Tibial artery (tissue), 4 donors: ENCODE results near the gene ROBO2.

Source experiments
- DNase-seq, 2 donors: peaks; one replicate each; pipeline ENCODE4 v3.0.0-alpha.2; 2019
- H3K27ac ChIP-seq, 2 donors: fragments of 200-600 bp; sonication (generic) in 1 of 2; 1 replicate in 1 of 2; 2 replicates in 1 of 2; pipeline ENCODE4 v1.5.1; 2018 to 2019; ENCODE audit warnings: mild to moderate bottlenecking in 1 of 2
- H3K27me3 ChIP-seq, 2 donors: fragments of 200-600 bp; sonication (generic) in 1 of 2; one replicate each; pipeline versions ENCODE4 v1.5.1 to v1.6.0; 2016 to 2019
- H3K36me3 ChIP-seq, 3 donors: fragments of 200-600 bp; sonication (generic) in 2 of 3; one replicate each; pipeline ENCODE4 v1.5.1; 2016 to 2019; ENCODE audit warnings: mild to moderate bottlenecking in 2 of 3
- H3K4me1 ChIP-seq, 4 donors: fragments of 200-600 bp; sonication (generic) in 2 of 4; 1 replicate in 3 of 4; 2 replicates in 1 of 4; pipeline ENCODE4 v1.5.1; 2016 to 2019
- H3K4me3 ChIP-seq, 2 donors: fragments of 200-600 bp; sonication (generic) in 1 of 2; 1 replicate in 1 of 2; 2 replicates in 1 of 2; pipeline ENCODE4 v1.5.1; 2018 to 2019; ENCODE audit warnings: mild to moderate bottlenecking in 2 of 2
- H3K9me3 ChIP-seq, 3 donors: fragments of 200-600 bp; sonication (generic) in 1 of 3; one replicate each; pipeline ENCODE4 v1.5.1; 2016 to 2019
- CTCF ChIP-seq, 2 experiments: fragments of 200-600 bp in 1 of 2; fragments of 450-650 bp in 1 of 2; IDR thresholded peaks; one replicate each; pipeline ENCODE4 v1.5.1; 2017 to 2019; ENCODE audit warnings: antibody characterized with exemption in 2 of 2, mild to moderate bottlenecking in 1 of 2, moderate library complexity in 1 of 2
- intact Hi-C: fragments of 100-400 bp; cut with DNase I; formaldehyde crosslinking; loops from one replicate; pipeline ENCODE4 v1.15.0; 2023; ENCODE audit warnings: low total_unique reads

ROBO2 gene

GRCh38 chr3:77125966-77126365 lies 86.1 kb downstream of the ROBO2 start:
- no peaks in the 10 kb centered on the region for H3K36me3 ChIP-seq
- no peaks in the 10 kb centered on the region for H3K27me3 ChIP-seq
- H3K9me3 ChIP-seq = no peaks in the 10 kb centered on the region
- intact Hi-C loops = no loop called here
- no peak for DNase-seq
- no peak overlapping the region for H3K4me3 ChIP-seq
- H3K4me1 ChIP-seq = no peaks in the 10 kb centered on the region
- TF ChIP-seq CTCF (IDR thresholded peaks at IDR 0.05) = no peak
- no peak overlapping the region for H3K27ac ChIP-seq

DNA sequence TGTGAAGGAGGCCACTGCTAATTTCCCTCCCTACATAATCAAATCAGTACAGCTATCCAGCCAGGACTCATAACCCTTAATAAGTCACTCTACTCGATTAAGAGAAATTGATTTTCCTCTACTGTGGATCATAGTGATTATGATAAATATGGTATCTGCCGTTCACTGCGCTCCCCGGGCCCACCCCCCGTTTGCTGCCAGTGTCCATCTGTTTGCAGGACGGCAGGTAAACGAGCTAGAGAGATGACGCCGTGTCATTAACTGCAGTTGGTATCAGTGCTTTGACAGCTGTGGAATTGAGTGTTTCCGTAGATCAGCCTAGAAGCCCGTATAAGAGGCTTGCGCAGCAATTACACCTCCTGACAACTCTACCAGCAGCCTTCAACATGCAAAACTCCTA lies 94.9 kb downstream of the ROBO2 start:
- H3K27ac ChIP-seq = no peak overlapping the region
- peaks cover 0 to 4% (median 0%) of the 10 kb centered on the region in 3 donors for H3K9me3 ChIP-seq
- intact Hi-C loops = no loop called here
- no peak for TF ChIP-seq CTCF (IDR thresholded peaks at IDR 0.05)
- no peaks in the 10 kb centered on the region for H3K36me3 ChIP-seq
- H3K27me3 ChIP-seq = no peaks in the 10 kb centered on the region
- no peak overlapping the region for H3K4me3 ChIP-seq
- no peaks in the 10 kb centered on the region for H3K4me1 ChIP-seq
- no peak for DNase-seq

DNA sequence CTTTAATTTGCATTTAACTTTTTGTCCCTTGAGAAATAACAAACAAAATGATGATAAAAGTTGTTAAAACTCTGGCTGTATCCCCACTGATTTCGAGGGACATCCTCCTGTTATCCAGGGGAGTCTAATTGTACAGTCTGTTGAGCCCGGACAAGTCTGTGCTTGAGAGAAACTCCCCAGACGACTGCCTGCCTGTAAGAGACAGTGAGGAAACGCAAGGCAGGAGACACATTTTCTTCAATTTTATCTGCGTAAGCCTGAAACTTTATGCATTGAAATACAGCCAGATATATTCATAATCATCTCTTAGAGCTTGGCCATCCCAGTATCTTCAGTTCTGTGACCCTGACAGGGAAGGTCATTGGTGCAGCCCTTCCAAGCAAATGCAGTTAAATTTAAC lies 97.7 kb downstream of the ROBO2 start:
- DNase-seq = no peak
- intact Hi-C loops = no loop called here
- no peak for TF ChIP-seq CTCF (IDR thresholded peaks at IDR 0.05)
- Histone ChIP-seq H3K36me3 (no peaks in the 10 kb centered on the region), H3K4me3 (no peak overlapping the region), H3K27me3 (no peaks in the 10 kb centered on the region), H3K27ac (no peak overlapping the region), H3K9me3 (peaks cover 0 to 4% (median 0%) of the 10 kb centered on the region in 3 donors), H3K4me1 (no peaks in the 10 kb centered on the region)

DNA sequence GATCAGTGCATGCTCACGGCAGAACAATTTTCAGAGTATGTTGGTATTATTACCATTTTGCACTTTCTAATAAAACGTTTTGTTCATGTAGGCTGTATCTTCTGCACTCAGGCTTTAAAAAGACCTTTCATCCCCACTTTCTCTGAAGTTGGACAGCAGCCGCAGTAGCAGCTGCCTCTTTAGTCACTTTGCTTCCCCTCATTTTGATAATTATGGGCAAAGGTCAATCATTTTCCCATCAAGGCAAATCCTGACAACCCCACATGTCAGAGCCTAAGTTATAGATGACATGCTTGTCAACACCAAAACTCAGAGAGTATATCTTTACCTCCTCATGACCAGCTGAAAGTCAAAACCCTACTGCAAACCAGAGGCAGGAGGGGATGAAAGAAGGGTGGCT lies 99.7 kb downstream of the ROBO2 start:
- DNase-seq = no peak
- no peak for TF ChIP-seq CTCF (IDR thresholded peaks at IDR 0.05)
- intact Hi-C loops = no loop called here
- Histone ChIP-seq H3K36me3 (no peaks in the 10 kb centered on the region), H3K4me1 (no peaks in the 10 kb centered on the region), H3K27ac (no peak overlapping the region), H3K27me3 (no peaks in the 10 kb centered on the region), H3K9me3 (peaks cover 0 to 4% (median 0%) of the 10 kb centered on the region in 3 donors), H3K4me3 (no peak overlapping the region)

DNA sequence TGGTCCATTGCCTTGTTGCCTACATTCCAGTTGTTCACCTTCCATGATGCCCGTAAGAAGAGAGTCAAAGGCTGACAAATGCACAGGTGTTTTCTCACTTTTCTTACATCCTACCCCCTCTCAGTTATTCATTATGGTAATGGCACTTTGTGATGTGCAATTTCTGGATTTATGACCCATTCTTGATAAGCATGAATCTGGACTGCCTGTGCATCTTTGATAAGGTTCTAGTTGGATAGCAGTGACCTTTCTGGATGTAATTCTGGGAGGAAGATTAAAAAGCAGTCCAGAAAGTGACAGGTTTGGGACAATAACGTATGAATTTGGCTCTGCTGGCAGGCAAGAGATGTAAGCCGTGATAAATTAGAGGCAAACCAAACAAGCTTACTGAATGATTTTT lies 101.5 kb downstream of the ROBO2 start:
- Histone ChIP-seq H3K4me1 (no peaks in the 10 kb centered on the region), H3K4me3 (no peak overlapping the region), H3K27me3 (no peaks in the 10 kb centered on the region), H3K36me3 (no peaks in the 10 kb centered on the region), H3K9me3 (no peaks in the 10 kb centered on the region), H3K27ac (no peak overlapping the region)
- intact Hi-C loops = no loop called here
- DNase-seq = no peak
- no peak for TF ChIP-seq CTCF (IDR thresholded peaks at IDR 0.05)

- no peaks in the 10 kb centered on the region for H3K9me3 ChIP-seq
- H3K4me1 ChIP-seq = no peaks in the 10 kb centered on the region
- H3K27me3 ChIP-seq = no peaks in the 10 kb centered on the region
- no peak for DNase-seq
- intact Hi-C loops = no loop called here
- H3K27ac ChIP-seq = no peak overlapping the region
- H3K4me3 ChIP-seq = no peak overlapping the region
- no peaks in the 10 kb centered on the region for H3K36me3 ChIP-seq
- no peak for TF ChIP-seq CTCF (IDR thresholded peaks at IDR 0.05)
These were observed 102.7 kb downstream of the ROBO2 start for GRCh38 chr3:77142578-77142977.
